Karpas-422 (cell line): Measurements from ENCODE around the gene TDRD3. TPM values are rescaled to one million over a fixed set of nuclear protein-coding genes. Genes with fewer than 3 reads are reported as not detected.
"Not testable (repeated sequence)": the region's sequence is repeated elsewhere in the genome, so short reads cannot be mapped to it uniquely, and the experiment has no call there.

Experiments used
- DNase-seq: peaks from one replicate; pipeline ENCODE4 v3.0.0-alpha.2; 2015
- H2AFZ ChIP-seq: fragments of 200-600 bp; sonication (generic); 2 replicates; pipeline ENCODE4 v1.6.1; 2014; ENCODE audit warnings: antibody characterized with exemption, low read length, mixed read lengths
- H3K27ac ChIP-seq: fragments of 200-600 bp; sonication (generic); 2 replicates; pipeline ENCODE4 v1.5.1; 2014; ENCODE audit warnings: mild to moderate bottlenecking, low read length, moderate library complexity
- H3K27me3 ChIP-seq: fragments of 200-600 bp; sonication (generic); 2 replicates; pipeline ENCODE4 v1.6.1; 2014; ENCODE audit warnings: low read length, mixed read lengths
- H3K36me3 ChIP-seq: fragments of 200-600 bp; sonication (generic); 2 replicates; pipeline ENCODE4 v1.6.1; 2014; ENCODE audit warnings: low read length, mixed read lengths; ENCODE audit not compliant: insufficient read depth
- H3K4me1 ChIP-seq: fragments of 200-600 bp; sonication (generic); 2 replicates; pipeline ENCODE4 v1.6.1; 2014; ENCODE audit warnings: mild to moderate bottlenecking, low read length, mixed read lengths
- H3K4me2 ChIP-seq: fragments of 200-600 bp; sonication (generic); 2 replicates; pipeline ENCODE4 v1.6.1; 2014; ENCODE audit warnings: low read length, low read depth, mild to moderate bottlenecking; ENCODE audit not compliant: poor library complexity, severe bottlenecking
- H3K4me3 ChIP-seq: fragments of 200-600 bp; sonication (generic); 2 replicates; pipeline ENCODE4 v1.5.1; 2014; ENCODE audit warnings: mild to moderate bottlenecking, antibody characterized with exemption, low read length, mixed read lengths
- H3K79me2 ChIP-seq: fragments of 200-600 bp; sonication (generic); 2 replicates; pipeline ENCODE4 v1.6.1; 2014; ENCODE audit warnings: mild to moderate bottlenecking, low read length, mixed read lengths
- H3K9ac ChIP-seq: fragments of 200-600 bp; sonication (generic); 2 replicates; pipeline ENCODE4 v1.6.0; 2014; ENCODE audit warnings: low read length
- H3K9me2 ChIP-seq: fragments of 200-600 bp; sonication (generic), shearing (Covaris generic); replicated peaks from 2 replicates; pipeline ENCODE4 v1.6.0; 2014; ENCODE audit warnings: mild to moderate bottlenecking, low read length, moderate library complexity; ENCODE audit not compliant: insufficient read depth
- H3K9me3 ChIP-seq: fragments of 300-700, 200-600 bp; sonication (generic); 2 replicates; pipeline ENCODE4 v1.6.1; 2014; ENCODE audit warnings: low read length, mixed read lengths
- H4K20me1 ChIP-seq: fragments of 200-600 bp; sonication (generic); 2 replicates; pipeline ENCODE4 v1.6.1; 2014; ENCODE audit warnings: mild to moderate bottlenecking, antibody characterized with exemption, low read length, low read depth; ENCODE audit not compliant: insufficient read depth
- total RNA-seq: library from RNA; depleted of rRNA; stranded (reverse); fragments of >200 nt; shearing (Covaris generic); gene quantifications from 2 replicates; pipeline ENCODE4 v1.2.3, GENCODE V29; 2014; ENCODE audit warnings: low replicate concordance

TDRD3 gene
- total RNA-seq, 1 experiment from 2014 or later, result 7.8 TPM

DNA sequence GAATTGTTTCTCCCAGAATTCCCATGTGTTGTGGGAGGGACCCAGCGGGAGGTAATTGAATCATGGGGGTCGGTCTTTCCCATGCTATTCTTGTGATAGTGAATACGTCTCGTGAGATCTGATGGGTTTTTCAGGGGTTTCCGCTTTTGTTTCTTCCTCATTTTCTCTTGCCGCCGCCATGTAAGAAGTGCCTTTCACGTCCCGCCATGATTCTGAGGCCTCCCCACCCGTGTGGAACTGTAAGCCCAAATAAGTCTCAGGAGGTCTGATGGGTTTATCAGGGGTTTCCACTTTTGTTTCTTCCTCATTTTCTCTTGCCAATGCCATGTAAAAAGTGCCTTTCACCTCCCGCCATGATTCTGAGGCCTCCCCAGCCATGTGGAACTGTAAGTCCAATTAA, 10.8 kb downstream of the TDRD3 start:
- H3K27ac ChIP-seq, H3K9me3 ChIP-seq, DNase-seq, H3K9me2 ChIP-seq, H3K79me2 ChIP-seq, H3K4me2 ChIP-seq, H3K4me3 ChIP-seq, H3K9ac ChIP-seq, H3K36me3 ChIP-seq, H2AFZ ChIP-seq, H3K4me1 ChIP-seq, H3K27me3 ChIP-seq: not testable (repeated sequence)
- H4K20me1 ChIP-seq, result peaks cover 26% of the 10 kb centered on the region; the same call in 1 of the 2 replicates

GRCh38 chr13:60409574-60410292, 12.7 kb downstream of the TDRD3 start:
- peaks cover 29% of the 10 kb centered on the region; the same call in 1 of the 2 replicates for H4K20me1 ChIP-seq
- not testable (repeated sequence) for H3K4me1 ChIP-seq, H3K79me2 ChIP-seq, DNase-seq, H3K9me2 ChIP-seq, H3K9ac ChIP-seq, H2AFZ ChIP-seq, H3K4me2 ChIP-seq, H3K36me3 ChIP-seq, H3K27ac ChIP-seq, H3K4me3 ChIP-seq, H3K27me3 ChIP-seq, H3K9me3 ChIP-seq

- 0 out of 2 replicates have a peak, but pooled peaks cover 3% of the 10 kb centered on the region for H3K79me2 ChIP-seq
- no peaks in the 10 kb centered on the region for H3K27me3 ChIP-seq
- no peak overlapping the region for H3K9ac ChIP-seq
- H2AFZ ChIP-seq, result no peak overlapping the region
- H3K4me1 ChIP-seq, result peaks cover 4% of the 10 kb centered on the region; the same call in 1 of the 2 replicates
- H3K4me2 ChIP-seq, result no peak overlapping the region
- H3K36me3 ChIP-seq, result no peaks in the 10 kb centered on the region
- H3K9me2 ChIP-seq, result no peaks in the 10 kb centered on the region
- DNase-seq, result no peak
- peaks cover 26% of the 10 kb centered on the region; the same call in 1 of the 2 replicates for H4K20me1 ChIP-seq
- no peak overlapping the region for H3K27ac ChIP-seq
- H3K9me3 ChIP-seq, result no peaks in the 10 kb centered on the region
- no peak overlapping the region for H3K4me3 ChIP-seq
Measured at GRCh38 chr13:60410299-60410698, 13.3 kb downstream of the TDRD3 start.

- DNase-seq, result no peak
- no peaks in the 10 kb centered on the region for H3K27me3 ChIP-seq
- H4K20me1 ChIP-seq, result peaks cover 21% of the 10 kb centered on the region
- H3K79me2 ChIP-seq, result 0 out of 2 replicates have a peak, but pooled peaks cover 3% of the 10 kb centered on the region
- H3K4me2 ChIP-seq, result no peak overlapping the region
- H3K9ac ChIP-seq, result no peak overlapping the region
- H3K36me3 ChIP-seq, result no peaks in the 10 kb centered on the region
- H3K4me1 ChIP-seq, result peaks cover 4% of the 10 kb centered on the region; the same call in 1 of the 2 replicates
- no peak overlapping the region for H3K27ac ChIP-seq
- H3K9me3 ChIP-seq, result no peaks in the 10 kb centered on the region
- H3K4me3 ChIP-seq, result no peak overlapping the region
- H3K9me2 ChIP-seq, result no peaks in the 10 kb centered on the region
- H2AFZ ChIP-seq, result no peak overlapping the region
Measured at GRCh38 chr13:60411464-60411863, 14.4 kb downstream of the TDRD3 start.

DNA sequence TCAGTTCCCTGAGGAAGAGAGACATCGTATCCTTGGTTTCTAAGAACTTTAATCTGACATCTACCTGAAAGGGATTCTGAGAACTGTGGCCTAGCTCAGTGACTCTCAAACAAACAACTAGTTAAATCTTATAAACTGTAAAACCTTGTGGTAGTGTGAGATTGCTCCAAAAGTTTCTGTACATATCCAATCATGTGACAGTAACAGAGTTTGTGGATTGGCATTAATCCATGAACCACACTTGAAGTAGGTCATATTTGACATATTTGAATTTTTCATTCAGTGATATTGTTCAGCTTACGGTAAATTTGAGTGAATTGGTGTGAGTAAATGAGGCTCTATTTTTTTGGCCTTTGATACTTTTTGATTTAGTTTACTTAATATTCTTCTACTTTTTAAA, 15.0 kb downstream of the TDRD3 start:
- H3K79me2 ChIP-seq, result 0 out of 2 replicates have a peak, but pooled peaks cover 3% of the 10 kb centered on the region

GRCh38 chr13:60412909-60413616, 16.0 kb downstream of the TDRD3 start:
- no peak overlapping the region for H3K4me2 ChIP-seq
- H3K9ac ChIP-seq, result no peak overlapping the region
- H3K27ac ChIP-seq, result no peak overlapping the region
- no peaks in the 10 kb centered on the region for H3K9me3 ChIP-seq
- H3K36me3 ChIP-seq, result no peaks in the 10 kb centered on the region
- no peaks in the 10 kb centered on the region for H3K9me2 ChIP-seq
- H4K20me1 ChIP-seq, result peaks cover 21% of the 10 kb centered on the region
- no peaks in the 10 kb centered on the region for H3K27me3 ChIP-seq
- H3K79me2 ChIP-seq, result 0 out of 2 replicates have a peak, but pooled peaks cover 3% of the 10 kb centered on the region
- no peak for DNase-seq
- H2AFZ ChIP-seq, result no peak overlapping the region
- peaks cover 4% of the 10 kb centered on the region; the same call in 1 of the 2 replicates for H3K4me1 ChIP-seq
- H3K4me3 ChIP-seq, result no peak overlapping the region

More for the DNA sequence above, 15.0 kb downstream of the TDRD3 start:
- Histone ChIP-seq H3K4me2 (no peak overlapping the region), H4K20me1 (peaks cover 21% of the 10 kb centered on the region), H3K4me3 (no peak overlapping the region), H3K27ac (no peak overlapping the region), H2AFZ (no peak overlapping the region), H3K27me3 (no peaks in the 10 kb centered on the region), H3K36me3 (no peaks in the 10 kb centered on the region), H3K9me3 (no peaks in the 10 kb centered on the region), H3K9ac (no peak overlapping the region), H3K4me1 (peaks cover 4% of the 10 kb centered on the region; the same call in 1 of the 2 replicates), H3K9me2 (no peaks in the 10 kb centered on the region)
- DNase-seq, result no peak

DNA sequence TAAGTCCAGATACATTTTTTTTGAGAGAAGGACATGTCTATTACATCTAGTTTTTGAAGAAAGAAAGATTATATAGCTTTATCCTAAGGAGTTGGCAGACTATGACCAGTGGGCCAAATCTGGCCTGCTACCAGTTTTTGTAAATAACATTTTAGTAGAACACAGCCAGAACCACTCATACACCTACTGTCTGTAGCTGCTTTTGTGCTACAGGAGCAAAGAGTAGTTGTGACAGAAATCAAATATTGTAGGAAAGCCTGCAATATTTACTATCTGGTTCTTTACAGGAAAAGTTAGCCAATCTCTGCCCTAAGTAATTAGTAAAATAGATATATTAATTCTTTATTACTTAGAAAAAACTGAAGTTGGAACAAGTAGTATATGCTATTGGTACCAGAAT, 17.2 kb downstream of the TDRD3 start:
- Histone ChIP-seq H3K27ac (no peak overlapping the region), H3K4me3 (no peak overlapping the region), H3K9ac (no peak overlapping the region), H3K4me2 (no peak overlapping the region), H3K9me2 (no peaks in the 10 kb centered on the region), H4K20me1 (peaks cover 21% of the 10 kb centered on the region), H3K27me3 (no peaks in the 10 kb centered on the region), H2AFZ (no peak overlapping the region), H3K9me3 (no peaks in the 10 kb centered on the region), H3K79me2 (0 out of 2 replicates have a peak, but pooled peaks cover 3% of the 10 kb centered on the region), H3K4me1 (peaks cover 4% of the 10 kb centered on the region; the same call in 1 of the 2 replicates), H3K36me3 (no peaks in the 10 kb centered on the region)
- DNase-seq, result no peak

DNA sequence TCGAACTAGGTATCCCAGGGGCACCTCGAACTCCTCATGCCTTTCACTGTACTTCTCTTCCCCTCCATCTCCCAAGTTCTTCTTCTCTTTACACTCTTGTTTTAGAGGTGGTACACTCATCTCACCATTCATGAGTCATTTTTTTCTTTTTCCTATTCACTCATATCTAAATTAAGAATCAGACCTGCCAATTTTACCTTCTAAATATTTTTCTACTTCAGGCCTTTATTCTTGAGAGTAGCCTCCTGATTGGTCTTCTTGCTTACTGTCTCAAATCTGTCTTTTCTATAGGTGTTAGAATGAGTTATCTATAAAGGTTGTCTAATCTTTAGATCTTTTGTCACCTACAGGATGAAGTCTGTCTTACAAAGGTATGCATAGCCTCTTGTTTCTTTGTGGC, 20.7 kb downstream of the TDRD3 start:
- H4K20me1 ChIP-seq, result peaks cover 8% of the 10 kb centered on the region; the same call in 1 of the 2 replicates
- H2AFZ ChIP-seq, result no peak overlapping the region
- no peaks in the 10 kb centered on the region for H3K9me3 ChIP-seq
- peaks cover 4% of the 10 kb centered on the region; the same call in 1 of the 2 replicates for H3K4me1 ChIP-seq
- no peaks in the 10 kb centered on the region for H3K27me3 ChIP-seq
- no peaks in the 10 kb centered on the region for H3K79me2 ChIP-seq
- H3K4me3 ChIP-seq, result no peak overlapping the region
- no peak overlapping the region for H3K27ac ChIP-seq
- no peak overlapping the region for H3K4me2 ChIP-seq
- H3K9ac ChIP-seq, result no peak overlapping the region
- no peaks in the 10 kb centered on the region for H3K36me3 ChIP-seq
- DNase-seq, result no peak
- H3K9me2 ChIP-seq, result no peaks in the 10 kb centered on the region
